SU-DHL-6 (cell line): ENCODE results near the gene TMEM38A.

Source experiments
- EZH2phosphoT487 ChIP-seq: fragments of 200-600 bp; sonication (generic), shearing (Covaris generic); conservative IDR thresholded peaks from 2 replicates; pipeline ENCODE4 v1.6.1; 2018; ENCODE audit warnings: mild to moderate bottlenecking, antibody characterized with exemption, low read length, moderate library complexity, mixed read lengths
- TF ChIP-seq, protein P1 (sequence below): fragments of 200-600 bp; sonication (generic); IDR thresholded peaks from one replicate; pipeline ENCODE4 v1.5.1; 2017; ENCODE audit warnings: antibody characterized with exemption, mild to moderate bottlenecking, low read length, moderate library complexity; ENCODE audit not compliant: insufficient read depth, poor library complexity, severe bottlenecking

DNA sequence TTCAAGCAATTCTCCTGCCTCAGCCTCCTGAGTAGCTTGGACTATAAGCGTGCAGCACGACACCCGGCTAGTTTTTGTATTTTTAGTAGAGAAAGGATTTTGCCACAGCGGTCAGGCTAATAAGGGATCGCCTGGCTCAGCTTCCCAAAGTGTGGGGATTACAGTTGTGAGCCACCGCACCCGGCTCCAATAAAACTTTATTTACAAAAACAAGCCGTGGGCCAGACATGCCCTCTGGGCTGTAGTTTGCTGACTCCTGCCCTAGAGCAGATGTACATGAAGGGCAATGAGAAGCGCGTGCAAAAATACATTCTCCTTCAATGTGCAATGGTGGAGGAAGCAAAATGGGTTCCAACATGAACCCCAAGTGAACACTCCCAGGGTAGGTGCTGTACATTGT is 19.2 kb upstream of the TMEM38A start:
- TF ChIP-seq, protein P1, sequence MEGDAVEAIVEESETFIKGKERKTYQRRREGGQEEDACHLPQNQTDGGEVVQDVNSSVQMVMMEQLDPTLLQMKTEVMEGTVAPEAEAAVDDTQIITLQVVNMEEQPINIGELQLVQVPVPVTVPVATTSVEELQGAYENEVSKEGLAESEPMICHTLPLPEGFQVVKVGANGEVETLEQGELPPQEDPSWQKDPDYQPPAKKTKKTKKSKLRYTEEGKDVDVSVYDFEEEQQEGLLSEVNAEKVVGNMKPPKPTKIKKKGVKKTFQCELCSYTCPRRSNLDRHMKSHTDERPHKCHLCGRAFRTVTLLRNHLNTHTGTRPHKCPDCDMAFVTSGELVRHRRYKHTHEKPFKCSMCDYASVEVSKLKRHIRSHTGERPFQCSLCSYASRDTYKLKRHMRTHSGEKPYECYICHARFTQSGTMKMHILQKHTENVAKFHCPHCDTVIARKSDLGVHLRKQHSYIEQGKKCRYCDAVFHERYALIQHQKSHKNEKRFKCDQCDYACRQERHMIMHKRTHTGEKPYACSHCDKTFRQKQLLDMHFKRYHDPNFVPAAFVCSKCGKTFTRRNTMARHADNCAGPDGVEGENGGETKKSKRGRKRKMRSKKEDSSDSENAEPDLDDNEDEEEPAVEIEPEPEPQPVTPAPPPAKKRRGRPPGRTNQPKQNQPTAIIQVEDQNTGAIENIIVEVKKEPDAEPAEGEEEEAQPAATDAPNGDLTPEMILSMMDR = no peak
- no peak for TF ChIP-seq EZH2phosphoT487
